Transverse colon (tissue), 4 donors: ENCODE results near the gene CHID1. TPM values are rescaled to one million over a fixed set of nuclear protein-coding genes. Genes with fewer than 3 reads are reported as not detected.

Experiments used
- DNase-seq: peaks from one replicate; pipeline ENCODE4 v3.0.0-alpha.2; 2019
- H3K27ac ChIP-seq, 4 donors: fragments of 200-600 bp; sonication (generic); 2 replicates each; pipeline ENCODE4 v1.5.1; 2016 to 2018; ENCODE audit warnings: inconsistent platforms in 4 of 4
- H3K27me3 ChIP-seq: fragments of 200-600 bp; sonication (generic); 2 replicates; pipeline ENCODE4 v1.5.1; 2017; ENCODE audit warnings: inconsistent platforms
- H3K36me3 ChIP-seq, 4 donors: fragments of 200-600 bp; sonication (generic); 2 replicates each; pipeline ENCODE4 v1.5.1; 2017 to 2019; ENCODE audit warnings: inconsistent platforms in 4 of 4
- H3K4me1 ChIP-seq, 4 donors: fragments of 200-600 bp; sonication (generic); 2 replicates each; pipeline ENCODE4 v1.5.1; 2017 to 2020; ENCODE audit warnings: inconsistent platforms in 4 of 4
- H3K4me3 ChIP-seq, 4 donors: fragments of 200-600 bp; sonication (generic); 1 replicate in 1 of 4; 2 replicates in 3 of 4; pipeline versions ENCODE4 v1.5.1 to v1.6.1; 2017 to 2019; ENCODE audit warnings: inconsistent platforms in 4 of 4
- H3K9me3 ChIP-seq, 2 donors: fragments of 200-600 bp; sonication (generic); 2 replicates each; pipeline ENCODE4 v1.5.1; 2017 to 2019; ENCODE audit warnings: inconsistent platforms in 2 of 2
- CTCF ChIP-seq, 5 experiments: fragments of 200-600 bp in 3 of 5; fragments of 450-650 bp in 2 of 5; sonication (generic) in 3 of 5; IDR thresholded peaks; 1 replicate in 2 of 5; 2 replicates in 3 of 5; pipeline ENCODE4 v1.5.1; 2016 to 2017; ENCODE audit warnings: antibody characterized with exemption in 5 of 5, inconsistent platforms in 3 of 5, mild to moderate bottlenecking in 2 of 5, moderate library complexity in 1 of 5
- EP300 ChIP-seq: sonication (generic); formaldehyde crosslinking; IDR thresholded peaks from one replicate; pipeline ENCODE4 v1.6.1; 2017; ENCODE audit warnings: antibody characterized with exemption, low read depth
- POLR2A ChIP-seq: fragments of 450-650 bp; IDR thresholded peaks from one replicate; pipeline ENCODE4 v1.6.1; 2016; ENCODE audit warnings: antibody characterized with exemption, mild to moderate bottlenecking, moderate library complexity
- POLR2AphosphoS5 ChIP-seq, 3 donors: sonication (generic); formaldehyde crosslinking; IDR thresholded peaks; one replicate each; pipeline ENCODE4 v1.6.1; 2016; ENCODE audit warnings: antibody characterized with exemption in 3 of 3
- WGBS, 2 donors: methylation state at CpG; one replicate each; pipeline ENCODE4 v1.1.5; 2018; ENCODE audit warnings: low coverage in 1 of 2; 5-methylcytosine and 5-hydroxymethylcytosine counted together
- in situ Hi-C, 4 donors: fragments of 200-750 bp; cut with MboI; loops; one replicate each; pipeline versions ENCODE4 v1.15.0 to v1.15.1; 2017; ENCODE audit warnings: low sequenced_read_pairs in 3 of 4, low pct_ligation_motif_present in 1 of 4, low pct_unique_long_range_greater_than_20kb in 1 of 4
- intact Hi-C: fragments of 100-400 bp; cut with DNase I; formaldehyde crosslinking; loops from one replicate; pipeline ENCODE4 v1.15.1; 2023; ENCODE audit warnings: low total_unique reads
- total RNA-seq, 4 donors: library from RNA; depleted of rRNA; stranded (reverse); fragments of >200 nt; gene quantifications; one replicate each; pipeline ENCODE4 v1.1.0, GENCODE V29; 2016

CHID1 gene
- total RNA-seq, 4 donors from 2014 or later: 15.3 to 58.2 (median 41.4) TPM

DNA sequence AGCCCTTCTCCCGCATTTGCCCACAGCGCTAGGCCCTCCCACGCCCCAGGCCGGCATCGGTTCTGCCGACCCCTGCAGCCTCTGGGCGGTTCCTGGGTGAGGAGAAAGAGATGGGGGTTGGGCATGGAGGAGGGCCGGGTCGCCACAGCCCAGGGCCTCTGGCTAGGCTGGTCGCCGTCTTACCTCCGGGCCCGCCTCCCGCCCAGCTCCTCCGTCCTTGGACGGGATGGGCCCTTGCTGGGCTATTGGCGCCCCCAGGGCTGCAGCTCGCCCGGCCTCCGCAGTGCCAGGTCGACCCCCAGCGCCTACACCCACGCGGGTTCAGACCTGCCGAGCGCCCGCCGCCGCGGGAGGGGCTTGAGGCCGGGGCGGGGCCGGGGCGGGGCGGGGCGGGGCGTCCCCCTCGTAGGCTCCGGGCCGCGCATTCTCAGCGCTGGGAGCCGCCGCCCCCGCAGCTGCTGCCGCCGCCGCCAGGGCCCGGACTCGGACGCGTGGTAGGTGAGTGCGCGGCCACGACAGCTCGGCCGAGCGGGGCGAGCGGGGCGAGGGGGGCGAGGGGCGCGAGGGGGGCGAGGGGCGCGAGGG, 78.0 kb downstream of the CHID1 start, which contains the start of gene CD151:
TSS of gene CD151 (plus strand) at position 424 of the 585 bp plus-strand sequence. CDS start 3,118 bp downstream, outside the sequence.
- in situ Hi-C loops (no loop called here), intact Hi-C loops (no loop called here)
- H3K27ac ChIP-seq: peak within 1 kb of the TSS; percentile 88 to 95 (median 92)
- 3% methylated on average over 22 of the region's 67 CpGs; no CpG with 5 or more reads in 1 of the 2 donors for WGBS, 2 donors
- H3K9me3 ChIP-seq: no peaks in the 10 kb centered on the region
- TF ChIP-seq CTCF (IDR thresholded peaks at IDR 0.05): peak in 1 of 5 experiments; percentile 6
- TF ChIP-seq POLR2AphosphoS5 (IDR thresholded peaks at IDR 0.05): peak in 2 of 3 donors; percentile 46 to 63
- no peak for TF ChIP-seq EP300
- DNase-seq: peak; percentile 76
- peaks cover 40 to 83% (median 68%) of the 10 kb centered on the region in 4 donors for H3K4me1 ChIP-seq
- peaks cover 44% of the 10 kb centered on the region for H3K27me3 ChIP-seq
- peaks cover 0 to 6% (median 3%) of the 10 kb centered on the region in 4 donors for H3K36me3 ChIP-seq
- H3K4me3 ChIP-seq: peak within 1 kb of the TSS; percentile 54 to 86 (median 62)

- intact Hi-C loops: no loop called here
- DNase-seq: no peak
- no peak for TF ChIP-seq POLR2AphosphoS5 (IDR thresholded peaks at IDR 0.05)
- TF ChIP-seq CTCF (IDR thresholded peaks at IDR 0.05): no peak
- no peak for TF ChIP-seq EP300
- TF ChIP-seq POLR2A: no peak
- in situ Hi-C loops: no loop called here
- Histone ChIP-seq H3K27me3 (peaks cover 50% of the 10 kb centered on the region), H3K4me1 (peaks cover 40 to 83% (median 68%) of the 10 kb centered on the region in 4 donors), H3K27ac (peak overlapping the region; percentile 88 to 95 (median 92)), H3K36me3 (peaks cover 0 to under 1% (median 0%) of the 10 kb centered on the region in 4 donors), H3K4me3 (peak overlapping the region; percentile 10 to 86 (median 60)), H3K9me3 (no peaks in the 10 kb centered on the region)
- 70% methylated on average over 23 of the region's 23 CpGs; no CpG with 5 or more reads in 1 of the 2 donors for WGBS, 2 donors
Observed at GRCh38 chr11:831961-832528, 78.6 kb downstream of the CHID1 start.

GRCh38 chr11:831118-831864, 79.3 kb downstream of the CHID1 start:
- in situ Hi-C loops: no loop called here

More at GRCh38 chr11:831118-831864, 79.3 kb downstream of the CHID1 start:
- no peaks in the 10 kb centered on the region for H3K36me3 ChIP-seq
- no peak overlapping the region for H3K27ac ChIP-seq
- no peak for DNase-seq
- TF ChIP-seq POLR2A: no peak
- TF ChIP-seq POLR2AphosphoS5 (IDR thresholded peaks at IDR 0.05): no peak
- no peak for TF ChIP-seq EP300
- no peak for TF ChIP-seq CTCF (IDR thresholded peaks at IDR 0.05)
- no peaks in the 10 kb centered on the region for H3K9me3 ChIP-seq
- peaks cover 57% of the 10 kb centered on the region for H3K27me3 ChIP-seq
- H3K4me3 ChIP-seq: peak overlapping the region in 2 of 4 donors; percentile 33 to 43
- intact Hi-C loops: no loop called here
- peaks cover 47 to 88% (median 75%) of the 10 kb centered on the region in 4 donors for H3K4me1 ChIP-seq
- 66% methylated on average over 24 of the region's 31 CpGs; no CpG with 5 or more reads in 1 of the 2 donors for WGBS, 2 donors
